Neural progenitor cell (in vitro differentiated cells): ENCODE data around the gene PPP1CA. TPM values are rescaled to one million over a fixed set of nuclear protein-coding genes. Genes with fewer than 3 reads are reported as not detected.

ENCODE experiments used
- DNase-seq: peaks from one replicate; pipeline ENCODE4 v3.0.0-alpha.2; 2016; ENCODE audit warnings: low spot score
- H2AFZ ChIP-seq: fragments of 200-600 bp; sonication (generic); replicated peaks from 2 replicates; pipeline ENCODE4 v1.6.1; 2016; ENCODE audit warnings: antibody characterized with exemption
- H3F3A ChIP-seq: fragments of 200-600 bp; sonication (generic); 2 replicates; pipeline ENCODE4 v1.6.1; 2016; ENCODE audit warnings: antibody characterized with exemption, low read depth
- H3K27ac ChIP-seq: fragments of 200-600 bp; sonication (generic); 2 replicates; pipeline ENCODE4 v1.5.1; 2016; ENCODE audit warnings: mild to moderate bottlenecking
- H3K27me3 ChIP-seq: fragments of 200-600 bp; sonication (generic); 2 replicates; pipeline ENCODE4 v1.6.1; 2016; ENCODE audit warnings: mild to moderate bottlenecking, moderate library complexity
- H3K36me3 ChIP-seq: fragments of 200-600 bp; sonication (generic); 2 replicates; pipeline ENCODE4 v1.5.1; 2016
- H3K4me1 ChIP-seq: fragments of 200-600 bp; sonication (generic); 2 replicates; pipeline ENCODE4 v1.6.1; 2016; ENCODE audit warnings: mixed run types
- H3K4me2 ChIP-seq: fragments of 200-600 bp; sonication (generic); 2 replicates; pipeline ENCODE4 v1.6.1; 2016
- H3K4me3 ChIP-seq: fragments of 200-600 bp; sonication (generic); 2 replicates; pipeline ENCODE4 v1.5.1; 2016
- H3K79me2 ChIP-seq: fragments of 200-600 bp; sonication (generic); 2 replicates; pipeline ENCODE4 v1.6.1; 2016; ENCODE audit warnings: low read depth
- H3K9ac ChIP-seq: fragments of 200-600 bp; sonication (generic); 2 replicates; pipeline ENCODE4 v1.6.1; 2016
- H3K9me3 ChIP-seq: fragments of 200-600 bp; sonication (generic); 2 replicates; pipeline ENCODE4 v1.5.1; 2016; ENCODE audit warnings: low read depth
- H4K20me1 ChIP-seq: fragments of 200-600 bp; sonication (generic); 2 replicates; pipeline ENCODE4 v1.6.1; 2016; ENCODE audit warnings: low read depth
- H3K27ac Mint-ChIP-seq: 3 replicates; pipeline ENCODE4 v1.8.0; 2021; ENCODE audit warnings: mixed read lengths
- H3K27me3 Mint-ChIP-seq: 2 replicates; pipeline ENCODE4 v1.8.0; 2022; ENCODE audit warnings: low read depth, mild to moderate bottlenecking, inconsistent platforms, moderate library complexity, mixed read lengths; ENCODE audit not compliant: insufficient read depth
- H3K36me3 Mint-ChIP-seq: 3 replicates; pipeline ENCODE4 v1.8.0; 2021; ENCODE audit warnings: mixed read lengths
- H3K4me1 Mint-ChIP-seq: 3 replicates; pipeline ENCODE4 v1.8.0; 2021; ENCODE audit warnings: mixed read lengths
- H3K4me3 Mint-ChIP-seq: 3 replicates; pipeline ENCODE4 v1.8.0; 2021; ENCODE audit warnings: mild to moderate bottlenecking, moderate library complexity, mixed read lengths
- H3K9me3 Mint-ChIP-seq: 3 replicates; pipeline ENCODE4 v1.8.0; 2020; ENCODE audit warnings: mixed read lengths
- CTCF ChIP-seq: fragments of 200-600 bp; sonication (generic); IDR thresholded peaks from 2 replicates; pipeline ENCODE4 v1.5.1; 2017; ENCODE audit warnings: antibody characterized with exemption, mild to moderate bottlenecking
- EZH2 ChIP-seq: fragments of 200-600 bp; sonication (generic); IDR thresholded peaks from 2 replicates; pipeline ENCODE4 v1.6.1; 2017; ENCODE audit warnings: antibody characterized with exemption, mild to moderate bottlenecking, moderate library complexity
- EZH2phosphoT487 ChIP-seq: fragments of 200-600 bp; sonication (generic); IDR thresholded peaks from 2 replicates; pipeline ENCODE4 v1.6.1; 2017; ENCODE audit warnings: antibody characterized with exemption
- total RNA-seq: library from RNA; depleted of rRNA; stranded (reverse); fragments of >200 nt; gene quantifications from 2 replicates; pipeline ENCODE4 v1.2.3, GENCODE V29; 2015; ENCODE audit warnings: low replicate concordance

PPP1CA gene
- total RNA-seq, 1 donor from 2014 or later: 102 TPM

DNA sequence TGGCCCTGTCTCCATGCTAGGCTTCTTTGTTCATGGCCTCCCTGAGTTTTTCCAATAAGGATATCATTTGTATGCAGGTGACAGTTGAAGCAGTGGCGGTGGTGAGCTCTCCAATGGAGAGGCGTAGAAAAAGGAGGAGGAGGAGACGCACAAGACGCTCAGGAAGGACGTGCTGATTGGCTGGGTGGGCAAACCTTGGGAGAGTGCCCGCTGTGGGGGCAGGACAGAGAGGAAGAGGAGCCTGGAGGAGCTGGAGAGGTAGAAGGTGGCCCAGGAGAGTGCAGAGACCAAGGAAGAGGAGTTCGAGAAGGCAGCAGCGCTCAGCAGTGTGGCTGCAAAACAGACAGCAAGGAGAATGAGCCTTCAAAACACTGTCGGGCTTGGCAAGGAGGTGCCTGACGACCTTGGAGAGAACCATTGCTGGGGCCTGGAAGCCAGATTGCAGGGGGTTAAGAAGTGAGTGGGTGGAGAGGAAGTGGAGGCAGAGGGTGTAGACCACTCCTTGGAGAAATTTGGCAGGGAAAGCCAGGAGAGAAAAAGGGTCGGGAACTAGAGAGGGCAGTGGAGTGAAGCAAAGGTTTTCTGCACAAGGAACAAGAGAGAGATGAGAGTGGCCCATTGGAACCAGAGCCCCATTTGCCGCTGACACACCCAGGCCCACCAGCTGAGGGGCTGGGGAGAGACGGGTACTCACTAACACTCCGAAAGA lies 35.8 kb downstream of the PPP1CA start:
- Mint-ChIP-seq H3K4me3 (no peak overlapping the region), H3K36me3 (peaks cover 4% of the 10 kb centered on the region), H3K4me1 (peaks cover 16% of the 10 kb centered on the region), H3K9me3 (peaks cover 2% of the 10 kb centered on the region), H3K27me3 (peaks cover 6% of the 10 kb centered on the region), H3K27ac (no peak overlapping the region)
- Histone ChIP-seq H3K79me2 (no peaks in the 10 kb centered on the region), H3K4me3 (no peak overlapping the region), H3K27me3 (peaks cover 14% of the 10 kb centered on the region), H3K9ac (no peak overlapping the region), H2AFZ (no peak overlapping the region), H3F3A (no peaks in the 10 kb centered on the region), H3K4me1 (peaks cover 9% of the 10 kb centered on the region), H3K4me2 (no peak overlapping the region), H3K27ac (no peak overlapping the region), H4K20me1 (peaks cover 4% of the 10 kb centered on the region), H3K36me3 (no peaks in the 10 kb centered on the region), H3K9me3 (no peaks in the 10 kb centered on the region)
- DNase-seq: no peak
- TF ChIP-seq EZH2phosphoT487 (no peak), CTCF (no peak), EZH2 (no peak)

DNA sequence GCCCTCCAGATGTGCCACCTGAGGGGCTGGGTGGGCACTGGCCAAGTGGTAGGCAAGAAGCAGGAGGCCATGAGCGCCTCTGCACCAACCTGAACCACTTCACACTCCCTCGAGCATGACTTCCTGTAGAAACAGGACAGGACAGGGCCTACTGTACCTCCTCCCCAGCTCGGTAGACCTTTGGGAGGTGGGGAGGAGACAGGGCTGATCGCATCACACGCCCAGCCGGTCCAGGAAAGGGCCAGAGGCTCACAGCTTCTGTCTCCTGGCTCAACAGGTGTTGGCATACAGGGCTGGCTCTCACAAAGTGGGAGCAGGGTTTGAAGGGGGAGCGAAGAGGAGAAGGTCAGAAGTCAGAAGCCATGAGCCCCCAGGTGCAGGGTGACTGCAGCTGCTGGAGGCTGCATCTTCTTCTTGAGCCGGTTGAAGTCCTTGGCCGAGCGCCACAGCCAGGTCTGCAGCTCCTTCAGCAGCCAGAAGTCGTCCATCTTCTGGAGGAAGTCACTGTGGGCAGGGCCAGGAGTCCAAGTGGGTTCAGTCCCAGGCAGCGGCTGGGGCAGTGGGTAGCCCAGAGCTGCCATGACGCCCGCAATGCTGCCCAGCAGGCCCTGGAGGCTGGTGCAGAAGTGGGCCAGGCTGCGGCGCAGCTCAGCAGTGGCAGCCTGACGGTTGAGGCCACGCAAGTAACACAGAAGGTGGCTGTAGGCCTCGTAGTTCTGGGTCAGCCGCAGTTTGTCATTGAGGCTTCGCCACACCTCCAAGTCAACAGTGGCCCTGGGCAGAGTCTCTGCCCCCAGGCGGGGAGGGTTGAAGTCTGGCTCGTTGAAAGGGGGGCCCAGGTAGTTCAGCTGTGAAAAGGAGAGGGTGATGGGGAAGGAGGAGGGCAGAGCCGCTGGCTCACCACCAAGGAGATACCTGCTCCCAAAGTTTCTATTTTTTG lies 36.6 kb downstream of the PPP1CA start:
- Mint-ChIP-seq H3K4me3 (no peak overlapping the region), H3K27me3 (peaks cover 4% of the 10 kb centered on the region), H3K4me1 (peaks cover 10% of the 10 kb centered on the region), H3K36me3 (peaks cover 4% of the 10 kb centered on the region), H3K27ac (no peak overlapping the region), H3K9me3 (peaks cover 2% of the 10 kb centered on the region)
- H3K9ac ChIP-seq: no peak overlapping the region
- TF ChIP-seq EZH2 (no peak), CTCF (no peak), EZH2phosphoT487 (no peak)
- H4K20me1 ChIP-seq: no peaks in the 10 kb centered on the region
- H3K79me2 ChIP-seq: no peaks in the 10 kb centered on the region
- H2AFZ ChIP-seq: no peak overlapping the region
- no peaks in the 10 kb centered on the region for H3F3A ChIP-seq
- H3K4me1 ChIP-seq: peaks cover 4% of the 10 kb centered on the region
- peaks cover 8% of the 10 kb centered on the region for H3K27me3 ChIP-seq
- no peak overlapping the region for H3K4me3 ChIP-seq
- H3K36me3 ChIP-seq: no peaks in the 10 kb centered on the region
- no peak for DNase-seq
- H3K9me3 ChIP-seq: no peaks in the 10 kb centered on the region
- H3K27ac ChIP-seq: no peak overlapping the region
- H3K4me2 ChIP-seq: no peak overlapping the region

GRCh38 chr11:67364169-67364568 lies 37.5 kb downstream of the PPP1CA start:
- peaks cover 8% of the 10 kb centered on the region for H3K4me1 Mint-ChIP-seq
- TF ChIP-seq EZH2: no peak
- H3K79me2 ChIP-seq: no peaks in the 10 kb centered on the region
- no peaks in the 10 kb centered on the region for H3K9me3 ChIP-seq
- no peaks in the 10 kb centered on the region for H3K36me3 ChIP-seq
- H3K4me3 ChIP-seq: no peak overlapping the region
- no peak overlapping the region for H3K4me2 ChIP-seq
- H4K20me1 ChIP-seq: no peaks in the 10 kb centered on the region
- H3F3A ChIP-seq: no peaks in the 10 kb centered on the region
- H3K27me3 ChIP-seq: no peaks in the 10 kb centered on the region
- peaks cover 4% of the 10 kb centered on the region for H3K36me3 Mint-ChIP-seq
- peaks cover 4% of the 10 kb centered on the region for H3K4me1 ChIP-seq
- H3K4me3 Mint-ChIP-seq: no peak overlapping the region
- H3K9ac ChIP-seq: no peak overlapping the region
- no peak overlapping the region for H3K27ac Mint-ChIP-seq
- no peak overlapping the region for H2AFZ ChIP-seq
- no peak for DNase-seq
- peaks cover 4% of the 10 kb centered on the region for H3K27me3 Mint-ChIP-seq
- H3K9me3 Mint-ChIP-seq: peaks cover 2% of the 10 kb centered on the region
- no peak overlapping the region for H3K27ac ChIP-seq
